SK-N-SH treated with all-trans-retinoic acid at 6 μM for 48 hours (cell line): ENCODE measurements around the gene MARVELD1.

Source experiments
- ATAC-seq: fragments of 200-7000 bp; cut with Tn5 transposase; 3 replicates; pipeline ENCODE4 v1.9.1; 2020; ENCODE audit warnings: mild to moderate bottlenecking, moderate library complexity
- ARNTL ChIP-seq: fragments of 450-650 bp; formaldehyde crosslinking; IDR thresholded peaks from 2 replicates; pipeline ENCODE4 v1.5.0; 2020; ENCODE audit warnings: low read depth, mild to moderate bottlenecking, moderate library complexity, borderline replicate concordance
- CREB5 ChIP-seq: fragments of 250-450 bp; sonication (Bioruptor Pico); IDR thresholded peaks from 2 replicates; pipeline ENCODE4 v1.5.1; 2020; ENCODE audit warnings: low read depth, mild to moderate bottlenecking, moderate library complexity
- CSDC2 ChIP-seq: fragments of 250-450 bp; sonication (Bioruptor Pico); IDR thresholded peaks from 2 replicates; pipeline ENCODE4 v1.5.0; 2020; ENCODE audit warnings: mild to moderate bottlenecking, moderate library complexity
- CSRNP3 ChIP-seq: fragments of 250-450 bp; sonication (Bioruptor Pico); IDR thresholded peaks from 2 replicates; pipeline ENCODE4 v1.5.1; 2021; ENCODE audit warnings: mild to moderate bottlenecking, moderate library complexity
- ESRRG ChIP-seq: fragments of 250-450 bp; sonication (Bioruptor Pico); IDR thresholded peaks from 2 replicates; pipeline ENCODE4 v1.6.1; 2021; ENCODE audit warnings: mild to moderate bottlenecking
- GLIS3 ChIP-seq: fragments of 250-450 bp; sonication (Bioruptor Pico); IDR thresholded peaks from 2 replicates; pipeline ENCODE4 v1.5.0; 2020; ENCODE audit warnings: mild to moderate bottlenecking, moderate library complexity
- ISL1 ChIP-seq: fragments of 250-450 bp; sonication (Bioruptor Pico); IDR thresholded peaks from 2 replicates; pipeline ENCODE4 v2.1.2; 2022; ENCODE audit warnings: mild to moderate bottlenecking, moderate library complexity
- OSR1 ChIP-seq: fragments of 250-450 bp; sonication (Bioruptor Pico); IDR thresholded peaks from 2 replicates; pipeline ENCODE4 v1.8.0; 2022; ENCODE audit warnings: moderate library complexity, mild to moderate bottlenecking, inconsistent platforms
- PPARA ChIP-seq: fragments of 250-450 bp; sonication (Bioruptor Pico); IDR thresholded peaks from 2 replicates; pipeline ENCODE4 v1.5.0; 2020; ENCODE audit warnings: mild to moderate bottlenecking, borderline replicate concordance
- SNAI2 ChIP-seq: fragments of 250-450 bp; sonication (Bioruptor Pico); IDR thresholded peaks from 2 replicates; pipeline ENCODE4 v1.5.0; 2020; ENCODE audit warnings: mild to moderate bottlenecking, moderate library complexity
- TCF4 ChIP-seq: fragments of 250-450 bp; sonication (Bioruptor Pico); IDR thresholded peaks from 2 replicates; pipeline ENCODE4 v1.8.0; 2021; ENCODE audit warnings: mild to moderate bottlenecking, moderate library complexity, borderline replicate concordance
- TOX ChIP-seq: fragments of 250-450 bp; sonication (Bioruptor Pico); IDR thresholded peaks from 2 replicates; pipeline ENCODE4 v1.8.0; 2021; ENCODE audit warnings: mild to moderate bottlenecking, moderate library complexity, borderline replicate concordance
- TSHZ2 ChIP-seq: fragments of 250-450 bp; sonication (Bioruptor Pico); IDR thresholded peaks from 2 replicates; pipeline ENCODE4 v1.5.0; 2020; ENCODE audit warnings: mild to moderate bottlenecking, moderate library complexity
- ZC3H10 ChIP-seq: fragments of 250-450 bp; sonication (Bioruptor Pico); IDR thresholded peaks from 2 replicates; pipeline ENCODE4 v1.5.1; 2021; ENCODE audit warnings: mild to moderate bottlenecking, moderate library complexity
- ZFP30 ChIP-seq: fragments of 450-650 bp; formaldehyde crosslinking; IDR thresholded peaks from 2 replicates; pipeline ENCODE4 v1.5.0; 2022; ENCODE audit warnings: mild to moderate bottlenecking, moderate library complexity
- ZNF565 ChIP-seq: fragments of 450-650 bp; formaldehyde crosslinking; conservative IDR thresholded peaks from 2 replicates; pipeline ENCODE4 v1.5.0; 2020; ENCODE audit warnings: low read depth, mild to moderate bottlenecking, moderate library complexity
- ZNF70 ChIP-seq: fragments of 450-650 bp; formaldehyde crosslinking; IDR thresholded peaks from 2 replicates; pipeline ENCODE4 v1.5.0; 2020; ENCODE audit warnings: mild to moderate bottlenecking, moderate library complexity
- ZNF8 ChIP-seq: fragments of 450-650 bp; formaldehyde crosslinking; IDR thresholded peaks from 2 replicates; pipeline ENCODE4 v1.5.0; 2020; ENCODE audit warnings: mild to moderate bottlenecking, moderate library complexity
- TF ChIP-seq, protein P1 (sequence below): fragments of 250-450 bp; sonication (Bioruptor Pico); IDR thresholded peaks from 2 replicates; pipeline ENCODE4 v1.8.0; 2021; ENCODE audit warnings: low read depth, mild to moderate bottlenecking, moderate library complexity, borderline replicate concordance
- TF ChIP-seq, protein P2 (sequence below): fragments of 250-450 bp; sonication (Bioruptor Pico); IDR thresholded peaks from 2 replicates; pipeline ENCODE4 v1.8.0; 2020; ENCODE audit warnings: mild to moderate bottlenecking, moderate library complexity, borderline replicate concordance

Gene MARVELD1

DNA sequence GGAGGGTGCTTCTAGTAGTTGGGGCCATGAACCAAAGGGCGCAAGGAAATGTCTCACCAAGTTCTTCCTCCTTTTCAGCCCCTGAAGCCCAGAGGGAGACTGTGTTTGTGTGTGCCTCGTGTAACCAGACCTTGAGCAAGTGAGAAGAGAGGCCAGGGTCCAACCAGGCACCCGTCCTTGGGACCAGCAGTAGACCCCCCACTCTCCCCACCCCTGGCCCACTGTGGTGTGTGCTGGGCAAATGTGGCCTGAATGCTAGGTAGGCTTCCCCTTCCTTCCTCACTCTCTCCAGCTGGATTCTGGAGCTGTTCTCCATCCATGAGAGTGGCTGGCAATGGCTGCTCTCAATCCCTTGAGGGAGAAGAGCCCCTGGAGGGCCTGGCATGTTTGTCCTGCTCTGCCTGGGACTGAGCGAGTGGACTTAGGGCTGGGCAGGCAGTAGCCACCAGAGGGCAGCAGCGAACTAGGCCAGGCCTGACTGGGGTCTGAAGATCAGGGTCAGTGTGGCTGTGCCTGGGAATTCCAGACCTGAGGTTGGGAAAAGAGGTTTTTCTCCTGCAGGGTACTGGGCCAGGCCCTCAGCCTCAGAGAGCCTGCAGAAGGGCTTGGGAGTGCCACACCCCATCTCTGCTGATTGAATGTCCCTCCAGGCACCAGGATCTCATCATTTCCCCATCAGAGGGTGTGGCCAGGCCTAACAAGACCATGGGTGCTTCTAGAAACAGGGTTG, 45.8 kb downstream of the MARVELD1 start:
- no peak for TF ChIP-seq ESRRG (CRISPR knock-in tag)
- TF ChIP-seq ZFP30 (CRISPR knock-in tag) = no peak
- no peak for TF ChIP-seq SNAI2
- TF ChIP-seq GLIS3 (CRISPR knock-in tag) = no peak
- TF ChIP-seq CSRNP3 (CRISPR knock-in tag) = no peak
- ATAC-seq = peak; percentile 95

- TF ChIP-seq ISL1 (CRISPR knock-in tag) (no peak), ZC3H10 (no peak), PPARA (CRISPR knock-in tag) (no peak), ESRRG (CRISPR knock-in tag) (no peak), SNAI2 (no peak), CSDC2 (CRISPR knock-in tag) (no peak), ZNF70 (CRISPR knock-in tag) (no peak), TCF4 (no peak)
- TF ChIP-seq, protein P1, sequence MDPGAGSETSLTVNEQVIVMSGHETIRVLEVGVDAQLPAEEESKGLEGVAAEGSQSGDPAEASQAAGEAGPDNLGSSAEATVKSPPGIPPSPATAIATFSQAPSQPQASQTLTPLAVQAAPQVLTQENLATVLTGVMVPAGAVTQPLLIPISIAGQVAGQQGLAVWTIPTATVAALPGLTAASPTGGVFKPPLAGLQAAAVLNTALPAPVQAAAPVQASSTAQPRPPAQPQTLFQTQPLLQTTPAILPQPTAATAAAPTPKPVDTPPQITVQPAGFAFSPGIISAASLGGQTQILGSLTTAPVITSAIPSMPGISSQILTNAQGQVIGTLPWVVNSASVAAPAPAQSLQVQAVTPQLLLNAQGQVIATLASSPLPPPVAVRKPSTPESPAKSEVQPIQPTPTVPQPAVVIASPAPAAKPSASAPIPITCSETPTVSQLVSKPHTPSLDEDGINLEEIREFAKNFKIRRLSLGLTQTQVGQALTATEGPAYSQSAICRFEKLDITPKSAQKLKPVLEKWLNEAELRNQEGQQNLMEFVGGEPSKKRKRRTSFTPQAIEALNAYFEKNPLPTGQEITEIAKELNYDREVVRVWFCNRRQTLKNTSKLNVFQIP (CRISPR knock-in tag) = no peak
- TF ChIP-seq, protein P2, sequence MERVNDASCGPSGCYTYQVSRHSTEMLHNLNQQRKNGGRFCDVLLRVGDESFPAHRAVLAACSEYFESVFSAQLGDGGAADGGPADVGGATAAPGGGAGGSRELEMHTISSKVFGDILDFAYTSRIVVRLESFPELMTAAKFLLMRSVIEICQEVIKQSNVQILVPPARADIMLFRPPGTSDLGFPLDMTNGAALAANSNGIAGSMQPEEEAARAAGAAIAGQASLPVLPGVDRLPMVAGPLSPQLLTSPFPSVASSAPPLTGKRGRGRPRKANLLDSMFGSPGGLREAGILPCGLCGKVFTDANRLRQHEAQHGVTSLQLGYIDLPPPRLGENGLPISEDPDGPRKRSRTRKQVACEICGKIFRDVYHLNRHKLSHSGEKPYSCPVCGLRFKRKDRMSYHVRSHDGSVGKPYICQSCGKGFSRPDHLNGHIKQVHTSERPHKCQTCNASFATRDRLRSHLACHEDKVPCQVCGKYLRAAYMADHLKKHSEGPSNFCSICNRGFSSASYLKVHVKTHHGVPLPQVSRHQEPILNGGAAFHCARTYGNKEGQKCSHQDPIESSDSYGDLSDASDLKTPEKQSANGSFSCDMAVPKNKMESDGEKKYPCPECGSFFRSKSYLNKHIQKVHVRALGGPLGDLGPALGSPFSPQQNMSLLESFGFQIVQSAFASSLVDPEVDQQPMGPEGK (CRISPR knock-in tag) = no peak
- ATAC-seq = no peak
These were observed 46.4 kb downstream of the MARVELD1 start for GRCh38 chr10:97759946-97760345.

GRCh38 chr10:97760461-97761257, 47.1 kb downstream of the MARVELD1 start:
- ATAC-seq = no peak
- TF ChIP-seq ZNF565 (CRISPR knock-in tag) (no peak), ESRRG (CRISPR knock-in tag) (no peak), PPARA (CRISPR knock-in tag) (no peak), ZNF8 (CRISPR knock-in tag) (no peak), OSR1 (CRISPR knock-in tag) (no peak), ZNF70 (CRISPR knock-in tag) (no peak), TSHZ2 (no peak), ISL1 (CRISPR knock-in tag) (no peak), SNAI2 (no peak), CREB5 (no peak), TOX (no peak), ARNTL (no peak), TCF4 (no peak), GLIS3 (CRISPR knock-in tag) (no peak)
- TF ChIP-seq, protein P1 (CRISPR knock-in tag) = no peak
